Peyer's patch (tissue), 4 donors: ENCODE results near the gene LAMA5. TPM values are rescaled to one million over a fixed set of nuclear protein-coding genes. Genes with fewer than 3 reads are reported as not detected.
A peak's percentile ranks its signal among the peaks of the same experiment; 100 is the strongest.

Experiments used
- DNase-seq, 3 donors: peaks; one replicate each; pipeline ENCODE4 v3.0.0-alpha.2; 2017 to 2019
- H3K27ac ChIP-seq, 4 donors: fragments of 200-600 bp; sonication (generic); one replicate each; pipeline ENCODE4 v1.5.1; 2016 to 2019
- H3K27me3 ChIP-seq, 2 donors: fragments of 200-600 bp; sonication (generic); one replicate each; pipeline ENCODE4 v1.5.1; 2019
- H3K36me3 ChIP-seq, 3 donors: fragments of 200-600 bp; sonication (generic); one replicate each; pipeline ENCODE4 v1.5.1; 2016 to 2019
- H3K4me1 ChIP-seq, 4 donors: fragments of 200-600 bp; sonication (generic); one replicate each; pipeline ENCODE4 v1.5.1; 2016 to 2019
- H3K4me3 ChIP-seq, 4 donors: fragments of 200-600 bp; sonication (generic); 1 replicate in 3 of 4; 2 replicates in 1 of 4; pipeline ENCODE4 v1.5.1; 2016 to 2019; ENCODE audit warnings: mild to moderate bottlenecking in 1 of 4
- H3K9me3 ChIP-seq, 4 donors: fragments of 200-600 bp; sonication (generic); one replicate each; pipeline ENCODE4 v1.5.1; 2016 to 2019; ENCODE audit warnings: mild to moderate bottlenecking in 1 of 4
- POLR2A ChIP-seq, 2 donors: fragments of 450-650 bp; IDR thresholded peaks; one replicate each; pipeline ENCODE4 v1.5.1; 2017; ENCODE audit warnings: antibody characterized with exemption in 2 of 2, mild to moderate bottlenecking in 2 of 2, moderate library complexity in 2 of 2
- total RNA-seq, 4 donors: library from RNA; depleted of rRNA; stranded (reverse); fragments of >200 nt; gene quantifications; one replicate each; pipeline ENCODE4 v1.1.0, GENCODE V29; 2016
- TF ChIP-seq, protein P1 (sequence below), 6 experiments: fragments of 450-650 bp in 4 of 6; fragments of 200-600 bp in 2 of 6; sonication (generic) in 1 of 6; IDR thresholded peaks; one replicate each; pipeline ENCODE4 v1.5.1; 2017 to 2019; ENCODE audit warnings: antibody characterized with exemption in 6 of 6, mild to moderate bottlenecking in 3 of 6, moderate library complexity in 1 of 6

Gene LAMA5
- total RNA-seq, 4 donors from 2014 or later = 31.2 to 328 (median 87.3) TPM

GRCh38 chr20:62347151-62347404, 20.0 kb downstream of the LAMA5 start:
- H3K27me3 ChIP-seq = no peaks in the 10 kb centered on the region
- no peaks in the 10 kb centered on the region for H3K4me1 ChIP-seq
- peaks cover 0 to 16% (median 0%) of the 10 kb centered on the region in 3 donors for H3K36me3 ChIP-seq
- no peak overlapping the region for H3K4me3 ChIP-seq
- DNase-seq = no peak
- H3K9me3 ChIP-seq = no peaks in the 10 kb centered on the region
- H3K27ac ChIP-seq = no peak overlapping the region
- TF ChIP-seq, protein P1, sequence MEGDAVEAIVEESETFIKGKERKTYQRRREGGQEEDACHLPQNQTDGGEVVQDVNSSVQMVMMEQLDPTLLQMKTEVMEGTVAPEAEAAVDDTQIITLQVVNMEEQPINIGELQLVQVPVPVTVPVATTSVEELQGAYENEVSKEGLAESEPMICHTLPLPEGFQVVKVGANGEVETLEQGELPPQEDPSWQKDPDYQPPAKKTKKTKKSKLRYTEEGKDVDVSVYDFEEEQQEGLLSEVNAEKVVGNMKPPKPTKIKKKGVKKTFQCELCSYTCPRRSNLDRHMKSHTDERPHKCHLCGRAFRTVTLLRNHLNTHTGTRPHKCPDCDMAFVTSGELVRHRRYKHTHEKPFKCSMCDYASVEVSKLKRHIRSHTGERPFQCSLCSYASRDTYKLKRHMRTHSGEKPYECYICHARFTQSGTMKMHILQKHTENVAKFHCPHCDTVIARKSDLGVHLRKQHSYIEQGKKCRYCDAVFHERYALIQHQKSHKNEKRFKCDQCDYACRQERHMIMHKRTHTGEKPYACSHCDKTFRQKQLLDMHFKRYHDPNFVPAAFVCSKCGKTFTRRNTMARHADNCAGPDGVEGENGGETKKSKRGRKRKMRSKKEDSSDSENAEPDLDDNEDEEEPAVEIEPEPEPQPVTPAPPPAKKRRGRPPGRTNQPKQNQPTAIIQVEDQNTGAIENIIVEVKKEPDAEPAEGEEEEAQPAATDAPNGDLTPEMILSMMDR (IDR thresholded peaks at IDR 0.05) = no peak
- no peak for TF ChIP-seq POLR2A (IDR thresholded peaks at IDR 0.05)

DNA sequence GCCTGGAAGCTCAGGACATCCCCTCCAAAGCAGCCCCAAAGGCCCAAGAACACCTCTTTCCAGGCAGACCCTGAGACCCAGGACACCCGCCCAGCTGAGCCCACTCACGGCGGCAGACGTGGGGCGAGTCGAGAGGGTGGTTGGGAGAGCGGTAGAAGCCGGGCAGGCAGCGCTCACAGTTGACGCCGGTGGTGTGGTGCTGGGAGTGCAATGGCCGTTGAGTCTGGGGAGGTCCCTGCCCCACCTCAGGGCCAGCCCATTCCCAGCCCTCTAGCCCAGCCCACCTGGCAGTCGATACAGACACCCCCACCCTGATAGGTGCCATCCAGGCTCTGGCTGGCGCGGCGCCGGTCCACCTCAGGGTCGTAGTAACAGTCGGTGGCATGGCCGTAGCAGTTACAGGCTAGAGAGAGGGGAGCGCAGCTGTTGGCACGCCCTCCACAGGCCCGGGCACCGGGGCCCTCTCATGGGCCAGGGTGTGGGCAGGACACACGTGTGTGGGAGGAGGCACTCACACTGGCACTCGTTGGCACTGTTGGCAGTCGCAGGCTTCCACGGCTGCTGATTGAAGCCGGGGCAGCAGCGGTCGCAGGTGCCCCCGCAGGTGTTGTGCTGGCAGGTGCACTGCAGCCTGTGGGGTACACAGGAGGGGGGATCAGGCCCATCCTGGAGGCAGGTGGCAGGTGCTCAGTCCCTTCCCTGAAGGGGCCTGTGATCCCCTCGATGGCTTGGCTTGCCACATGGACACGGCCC, 20.5 kb downstream of the LAMA5 start:
- H3K36me3 ChIP-seq = peaks cover 0 to 16% (median 0%) of the 10 kb centered on the region in 3 donors
- no peaks in the 10 kb centered on the region for H3K27me3 ChIP-seq
- TF ChIP-seq, protein P1 (IDR thresholded peaks at IDR 0.05) = no peak
- TF ChIP-seq POLR2A (IDR thresholded peaks at IDR 0.05) = no peak
- no peaks in the 10 kb centered on the region for H3K9me3 ChIP-seq
- no peaks in the 10 kb centered on the region for H3K4me1 ChIP-seq
- no peak overlapping the region for H3K4me3 ChIP-seq
- no peak for DNase-seq
- no peak overlapping the region for H3K27ac ChIP-seq

DNA sequence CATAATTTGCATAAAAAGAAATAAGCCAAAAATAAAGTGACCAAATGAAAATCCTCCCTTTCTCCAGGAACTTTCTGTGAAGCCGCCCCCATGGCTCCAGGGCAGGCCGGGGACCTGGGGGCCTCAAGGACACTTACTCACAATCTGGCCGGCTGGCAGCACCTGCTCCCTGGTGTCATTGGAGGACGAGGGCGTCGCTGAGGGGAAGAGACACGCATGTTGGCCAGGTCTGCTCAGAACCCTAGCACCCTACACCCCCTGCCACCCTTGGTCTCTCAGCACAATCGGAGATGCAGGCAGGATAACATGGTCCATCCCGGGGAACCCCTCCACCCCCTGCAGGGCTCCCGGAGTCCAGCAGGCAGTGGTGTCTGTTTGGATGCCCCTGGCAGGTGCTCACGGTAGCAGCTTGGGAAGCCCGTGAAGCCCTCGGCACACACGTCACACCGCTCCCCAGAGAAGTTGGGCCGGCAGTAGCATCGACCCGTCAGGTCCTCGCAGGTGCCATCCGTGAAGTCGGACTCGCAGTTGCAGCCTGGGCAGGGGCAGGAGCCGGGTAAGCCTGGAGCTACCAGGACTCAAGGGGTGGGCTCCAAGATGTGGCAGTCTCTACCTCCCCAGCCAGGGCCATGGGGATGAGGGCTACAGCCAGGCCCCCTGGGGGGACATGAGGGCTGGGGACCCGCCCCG, 21.3 kb downstream of the LAMA5 start:
- Histone ChIP-seq H3K27ac (no peak overlapping the region), H3K4me1 (no peaks in the 10 kb centered on the region), H3K9me3 (no peaks in the 10 kb centered on the region), H3K4me3 (no peak overlapping the region), H3K36me3 (peaks cover 0 to 10% (median 0%) of the 10 kb centered on the region in 3 donors), H3K27me3 (no peaks in the 10 kb centered on the region)
- DNase-seq = no peak
- TF ChIP-seq POLR2A (IDR thresholded peaks at IDR 0.05) = no peak
- TF ChIP-seq, protein P1 (IDR thresholded peaks at IDR 0.05) = no peak

- H3K27me3 ChIP-seq = no peaks in the 10 kb centered on the region
- no peaks in the 10 kb centered on the region for H3K4me1 ChIP-seq
- no peaks in the 10 kb centered on the region for H3K36me3 ChIP-seq
- H3K9me3 ChIP-seq = no peaks in the 10 kb centered on the region
- TF ChIP-seq, protein P1 (IDR thresholded peaks at IDR 0.05) = no peak
- no peak for TF ChIP-seq POLR2A (IDR thresholded peaks at IDR 0.05)
- H3K27ac ChIP-seq = peak overlapping the region in 1 of 4 donors; percentile 1
- H3K4me3 ChIP-seq = no peak overlapping the region
- DNase-seq = peak in 1 of 3 donors; percentile 39
These were observed 22.3 kb downstream of the LAMA5 start for GRCh38 chr20:62344782-62345181.

DNA sequence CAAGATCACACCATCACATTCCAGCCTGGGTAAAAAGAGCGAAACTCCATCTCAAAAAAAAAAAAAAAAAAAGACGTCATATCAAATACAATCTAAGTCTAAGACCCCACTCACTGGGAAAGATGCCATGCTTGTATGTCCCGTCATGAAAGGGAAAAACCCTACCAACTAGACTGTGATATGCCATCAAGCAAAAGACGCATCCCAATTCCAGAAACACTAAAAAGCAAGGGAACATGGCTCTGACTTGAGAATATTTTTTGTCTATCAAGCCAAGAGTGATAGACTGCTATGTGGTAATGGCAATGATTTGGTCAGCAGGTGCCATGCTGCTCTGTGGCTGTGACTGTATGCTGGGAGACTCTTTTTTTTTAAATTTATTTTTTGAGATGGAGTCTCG, 23.0 kb downstream of the LAMA5 start:
- no peaks in the 10 kb centered on the region for H3K4me1 ChIP-seq
- no peak for DNase-seq
- H3K27ac ChIP-seq = peak overlapping the region in 1 of 4 donors; percentile 56
- H3K36me3 ChIP-seq = no peaks in the 10 kb centered on the region
- no peak overlapping the region for H3K4me3 ChIP-seq
- H3K27me3 ChIP-seq = no peaks in the 10 kb centered on the region
- no peaks in the 10 kb centered on the region for H3K9me3 ChIP-seq
- TF ChIP-seq, protein P1 (IDR thresholded peaks at IDR 0.05) = no peak
- no peak for TF ChIP-seq POLR2A (IDR thresholded peaks at IDR 0.05)
